ENCODE data around the gene ATP8B1.

The ATP8B1 gene

DNA sequence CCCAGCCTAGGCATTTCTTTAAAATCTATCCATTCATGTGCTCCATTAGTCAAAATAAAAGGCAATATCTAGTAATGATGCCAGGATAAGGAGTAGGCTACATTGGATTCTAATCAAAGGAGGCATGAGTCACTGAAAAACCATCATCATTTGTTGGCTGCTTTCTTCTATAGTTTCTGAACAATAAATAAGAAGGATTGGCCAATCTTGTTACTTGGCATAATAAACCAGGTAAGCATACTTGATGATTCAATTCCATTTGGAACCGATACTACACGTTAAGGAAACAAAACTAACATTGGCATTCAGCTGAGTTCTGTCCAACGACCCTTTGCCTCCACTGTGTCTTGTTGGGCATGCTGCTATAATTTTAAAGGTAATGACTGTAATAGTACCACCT, 27.2 kb downstream of the ATP8B1 start:
- no peak for TF ChIP-seq RARB (CRISPR knock-in tag; IDR thresholded peaks at IDR 0.05)
- TF ChIP-seq ESRRG (CRISPR knock-in tag; IDR thresholded peaks at IDR 0.05) = no peak
- TF ChIP-seq SNAI2 (CRISPR knock-in tag; IDR thresholded peaks at IDR 0.05) = no peak
- TF ChIP-seq, protein P1, sequence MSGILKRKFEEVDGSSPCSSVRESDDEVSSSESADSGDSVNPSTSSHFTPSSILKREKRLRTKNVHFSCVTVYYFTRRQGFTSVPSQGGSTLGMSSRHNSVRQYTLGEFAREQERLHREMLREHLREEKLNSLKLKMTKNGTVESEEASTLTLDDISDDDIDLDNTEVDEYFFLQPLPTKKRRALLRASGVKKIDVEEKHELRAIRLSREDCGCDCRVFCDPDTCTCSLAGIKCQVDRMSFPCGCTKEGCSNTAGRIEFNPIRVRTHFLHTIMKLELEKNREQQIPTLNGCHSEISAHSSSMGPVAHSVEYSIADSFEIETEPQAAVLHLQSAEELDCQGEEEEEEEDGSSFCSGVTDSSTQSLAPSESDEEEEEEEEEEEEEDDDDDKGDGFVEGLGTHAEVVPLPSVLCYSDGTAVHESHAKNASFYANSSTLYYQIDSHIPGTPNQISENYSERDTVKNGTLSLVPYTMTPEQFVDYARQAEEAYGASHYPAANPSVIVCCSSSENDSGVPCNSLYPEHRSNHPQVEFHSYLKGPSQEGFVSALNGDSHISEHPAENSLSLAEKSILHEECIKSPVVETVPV (CRISPR knock-in tag; IDR thresholded peaks at IDR 0.05) = no peak
- TF ChIP-seq PPARA (CRISPR knock-in tag; IDR thresholded peaks at IDR 0.05; ENCODE audit: borderline replicate concordance) = no peak
- no peak for TF ChIP-seq ZNF565 (CRISPR knock-in tag; conservative IDR thresholded peaks at IDR 0.05; ENCODE audit: low read depth)
- no peak for TF ChIP-seq ARNTL (CRISPR knock-in tag; IDR thresholded peaks at IDR 0.05; ENCODE audit: borderline replicate concordance, low read depth)
- TF ChIP-seq ISL1 (CRISPR knock-in tag; IDR thresholded peaks at IDR 0.05) = no peak
- TF ChIP-seq, protein P2, sequence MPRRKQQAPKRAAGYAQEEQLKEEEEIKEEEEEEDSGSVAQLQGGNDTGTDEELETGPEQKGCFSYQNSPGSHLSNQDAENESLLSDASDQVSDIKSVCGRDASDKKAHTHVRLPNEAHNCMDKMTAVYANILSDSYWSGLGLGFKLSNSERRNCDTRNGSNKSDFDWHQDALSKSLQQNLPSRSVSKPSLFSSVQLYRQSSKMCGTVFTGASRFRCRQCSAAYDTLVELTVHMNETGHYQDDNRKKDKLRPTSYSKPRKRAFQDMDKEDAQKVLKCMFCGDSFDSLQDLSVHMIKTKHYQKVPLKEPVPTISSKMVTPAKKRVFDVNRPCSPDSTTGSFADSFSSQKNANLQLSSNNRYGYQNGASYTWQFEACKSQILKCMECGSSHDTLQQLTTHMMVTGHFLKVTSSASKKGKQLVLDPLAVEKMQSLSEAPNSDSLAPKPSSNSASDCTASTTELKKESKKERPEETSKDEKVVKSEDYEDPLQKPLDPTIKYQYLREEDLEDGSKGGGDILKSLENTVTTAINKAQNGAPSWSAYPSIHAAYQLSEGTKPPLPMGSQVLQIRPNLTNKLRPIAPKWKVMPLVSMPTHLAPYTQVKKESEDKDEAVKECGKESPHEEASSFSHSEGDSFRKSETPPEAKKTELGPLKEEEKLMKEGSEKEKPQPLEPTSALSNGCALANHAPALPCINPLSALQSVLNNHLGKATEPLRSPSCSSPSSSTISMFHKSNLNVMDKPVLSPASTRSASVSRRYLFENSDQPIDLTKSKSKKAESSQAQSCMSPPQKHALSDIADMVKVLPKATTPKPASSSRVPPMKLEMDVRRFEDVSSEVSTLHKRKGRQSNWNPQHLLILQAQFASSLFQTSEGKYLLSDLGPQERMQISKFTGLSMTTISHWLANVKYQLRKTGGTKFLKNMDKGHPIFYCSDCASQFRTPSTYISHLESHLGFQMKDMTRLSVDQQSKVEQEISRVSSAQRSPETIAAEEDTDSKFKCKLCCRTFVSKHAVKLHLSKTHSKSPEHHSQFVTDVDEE (CRISPR knock-in tag; IDR thresholded peaks at IDR 0.05) = no peak
- TF ChIP-seq, protein P3, sequence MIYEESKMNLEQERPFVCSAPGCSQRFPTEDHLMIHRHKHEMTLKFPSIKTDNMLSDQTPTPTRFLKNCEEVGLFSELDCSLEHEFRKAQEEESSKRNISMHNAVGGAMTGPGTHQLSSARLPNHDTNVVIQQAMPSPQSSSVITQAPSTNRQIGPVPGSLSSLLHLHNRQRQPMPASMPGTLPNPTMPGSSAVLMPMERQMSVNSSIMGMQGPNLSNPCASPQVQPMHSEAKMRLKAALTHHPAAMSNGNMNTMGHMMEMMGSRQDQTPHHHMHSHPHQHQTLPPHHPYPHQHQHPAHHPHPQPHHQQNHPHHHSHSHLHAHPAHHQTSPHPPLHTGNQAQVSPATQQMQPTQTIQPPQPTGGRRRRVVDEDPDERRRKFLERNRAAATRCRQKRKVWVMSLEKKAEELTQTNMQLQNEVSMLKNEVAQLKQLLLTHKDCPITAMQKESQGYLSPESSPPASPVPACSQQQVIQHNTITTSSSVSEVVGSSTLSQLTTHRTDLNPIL (CRISPR knock-in tag; IDR thresholded peaks at IDR 0.05; ENCODE audit: low read depth) = no peak
- TF ChIP-seq TOX (CRISPR knock-in tag; IDR thresholded peaks at IDR 0.05; ENCODE audit: borderline replicate concordance) = no peak
- TF ChIP-seq ZNF70 (CRISPR knock-in tag; IDR thresholded peaks at IDR 0.05) = no peak
- TF ChIP-seq, protein P4, sequence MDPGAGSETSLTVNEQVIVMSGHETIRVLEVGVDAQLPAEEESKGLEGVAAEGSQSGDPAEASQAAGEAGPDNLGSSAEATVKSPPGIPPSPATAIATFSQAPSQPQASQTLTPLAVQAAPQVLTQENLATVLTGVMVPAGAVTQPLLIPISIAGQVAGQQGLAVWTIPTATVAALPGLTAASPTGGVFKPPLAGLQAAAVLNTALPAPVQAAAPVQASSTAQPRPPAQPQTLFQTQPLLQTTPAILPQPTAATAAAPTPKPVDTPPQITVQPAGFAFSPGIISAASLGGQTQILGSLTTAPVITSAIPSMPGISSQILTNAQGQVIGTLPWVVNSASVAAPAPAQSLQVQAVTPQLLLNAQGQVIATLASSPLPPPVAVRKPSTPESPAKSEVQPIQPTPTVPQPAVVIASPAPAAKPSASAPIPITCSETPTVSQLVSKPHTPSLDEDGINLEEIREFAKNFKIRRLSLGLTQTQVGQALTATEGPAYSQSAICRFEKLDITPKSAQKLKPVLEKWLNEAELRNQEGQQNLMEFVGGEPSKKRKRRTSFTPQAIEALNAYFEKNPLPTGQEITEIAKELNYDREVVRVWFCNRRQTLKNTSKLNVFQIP (CRISPR knock-in tag; IDR thresholded peaks at IDR 0.05; ENCODE audit: borderline replicate concordance, low read depth) = no peak
- no peak for TF ChIP-seq ZFP30 (CRISPR knock-in tag; IDR thresholded peaks at IDR 0.05)
- TF ChIP-seq GLIS3 (CRISPR knock-in tag; IDR thresholded peaks at IDR 0.05) = no peak
- TF ChIP-seq TCF4 (CRISPR knock-in tag; IDR thresholded peaks at IDR 0.05; ENCODE audit: borderline replicate concordance) = no peak
- no peak for TF ChIP-seq ZC3H10 (CRISPR knock-in tag; IDR thresholded peaks at IDR 0.05)
- TF ChIP-seq ZFP3 (CRISPR knock-in tag; IDR thresholded peaks at IDR 0.05) = no peak
- TF ChIP-seq BACH2 (CRISPR knock-in tag; IDR thresholded peaks at IDR 0.05; ENCODE audit: borderline replicate concordance) = no peak
- ATAC-seq = no peak

DNA sequence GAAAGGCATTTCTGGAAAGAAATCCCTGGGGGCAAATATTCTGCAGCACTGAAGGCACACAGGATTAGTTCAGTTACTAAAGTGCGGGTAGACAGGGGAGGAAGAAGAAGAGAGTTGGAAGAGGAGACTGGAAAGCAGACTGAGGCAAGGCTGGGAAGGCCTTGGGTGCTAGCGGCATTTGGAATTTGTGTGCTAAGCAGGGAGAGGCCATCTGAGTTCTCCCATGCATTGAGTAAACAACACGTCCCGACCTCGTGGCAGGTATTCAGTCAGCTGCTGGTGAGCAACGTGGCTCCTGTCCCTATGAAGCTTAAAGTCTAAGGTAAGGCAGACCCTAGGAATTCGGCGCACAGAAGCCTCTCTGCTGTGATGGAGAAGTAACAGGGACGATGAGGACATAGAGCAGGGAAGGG, 30.7 kb downstream of the ATP8B1 start:
- TF ChIP-seq OSR1 (CRISPR knock-in tag; IDR thresholded peaks at IDR 0.05) (no peak), ESRRG (CRISPR knock-in tag; IDR thresholded peaks at IDR 0.05) (no peak), ZFP30 (CRISPR knock-in tag; IDR thresholded peaks at IDR 0.05) (no peak), TOX (CRISPR knock-in tag; IDR thresholded peaks at IDR 0.05; ENCODE audit: borderline replicate concordance) (no peak)
- TF ChIP-seq, protein P2 (CRISPR knock-in tag; IDR thresholded peaks at IDR 0.05) = no peak
- ATAC-seq = no peak

DNA sequence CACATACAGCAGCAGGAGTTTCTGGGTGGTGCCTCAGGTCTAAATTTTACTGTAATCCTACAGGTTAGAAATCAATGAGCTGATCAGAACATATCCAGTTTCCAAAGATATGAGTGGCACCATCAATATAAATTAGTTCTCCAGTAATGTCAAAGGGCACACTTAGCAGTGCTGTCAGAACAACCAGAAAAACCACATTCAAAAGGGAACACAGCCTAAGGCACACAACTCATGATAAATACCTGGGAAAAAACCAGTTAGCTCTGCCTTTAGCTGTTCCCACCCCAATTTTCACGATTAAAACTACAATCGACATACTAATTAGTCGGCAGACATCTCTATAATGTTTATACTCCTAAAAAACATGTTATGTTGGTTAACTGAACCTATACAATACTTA, 31.5 kb downstream of the ATP8B1 start:
- ATAC-seq = no peak
- no peak for TF ChIP-seq ESRRG (CRISPR knock-in tag; IDR thresholded peaks at IDR 0.05)
- no peak for TF ChIP-seq ZNF70 (CRISPR knock-in tag; IDR thresholded peaks at IDR 0.05)
- TF ChIP-seq ZFP30 (CRISPR knock-in tag; IDR thresholded peaks at IDR 0.05) = no peak
- TF ChIP-seq SNAI2 (CRISPR knock-in tag; IDR thresholded peaks at IDR 0.05) = no peak
- TF ChIP-seq ZNF565 (CRISPR knock-in tag; conservative IDR thresholded peaks at IDR 0.05; ENCODE audit: low read depth) = no peak
- no peak for TF ChIP-seq BACH2 (CRISPR knock-in tag; IDR thresholded peaks at IDR 0.05; ENCODE audit: borderline replicate concordance)
- no peak for TF ChIP-seq ISL1 (CRISPR knock-in tag; IDR thresholded peaks at IDR 0.05)
- TF ChIP-seq, protein P2 (CRISPR knock-in tag; IDR thresholded peaks at IDR 0.05) = no peak
- TF ChIP-seq GLIS3 (CRISPR knock-in tag; IDR thresholded peaks at IDR 0.05) = no peak
- no peak for TF ChIP-seq TCF4 (CRISPR knock-in tag; IDR thresholded peaks at IDR 0.05; ENCODE audit: borderline replicate concordance)
- TF ChIP-seq ZFP3 (CRISPR knock-in tag; IDR thresholded peaks at IDR 0.05) = no peak
- no peak for TF ChIP-seq OSR1 (CRISPR knock-in tag; IDR thresholded peaks at IDR 0.05)
- TF ChIP-seq, protein P3 (CRISPR knock-in tag; IDR thresholded peaks at IDR 0.05; ENCODE audit: low read depth) = no peak

Measured in SK-N-SH treated with all-trans-retinoic acid at 6 μM for 48 hours (cell line).